Lower leg skin (tissue), 4 donors: Measurements from ENCODE around the gene PTPRB. TPM values are rescaled to one million over a fixed set of nuclear protein-coding genes. Genes with fewer than 3 reads are reported as not detected.

Experiments
- DNase-seq, 2 donors: peaks; one replicate each; pipeline ENCODE4 v3.0.0-alpha.2; 2019; ENCODE audit warnings: low spot score in 2 of 2
- H3K4me3 ChIP-seq: fragments of 200-600 bp; sonication (generic); 2 replicates; pipeline ENCODE4 v1.5.1; 2017; ENCODE audit warnings: mild to moderate bottlenecking, low read depth; ENCODE audit not compliant: poor library complexity, severe bottlenecking
- CTCF ChIP-seq, 3 donors: fragments of 450-650 bp; IDR thresholded peaks; one replicate each; pipeline ENCODE4 v1.5.1; 2016; ENCODE audit warnings: antibody characterized with exemption in 3 of 3, mild to moderate bottlenecking in 3 of 3, moderate library complexity in 2 of 3
- POLR2A ChIP-seq, 2 donors: fragments of 450-650 bp; IDR thresholded peaks; one replicate each; pipeline ENCODE4 v1.6.1; 2016 to 2017; ENCODE audit warnings: antibody characterized with exemption in 2 of 2, mild to moderate bottlenecking in 1 of 2, moderate library complexity in 1 of 2
- WGBS, 2 donors: methylation state at CpG; one replicate each; pipeline ENCODE4 v1.1.5; 2018; 5-methylcytosine and 5-hydroxymethylcytosine counted together
- intact Hi-C: fragments of 100-400 bp; cut with DNase I; formaldehyde crosslinking; loops from one replicate; pipeline ENCODE4 v1.15.0; 2023; ENCODE audit warnings: low total_unique reads
- total RNA-seq, 4 donors: library from RNA; depleted of rRNA; stranded (reverse); fragments of >200 nt; gene quantifications; one replicate each; pipeline ENCODE4 v1.1.0, GENCODE V29; 2016

Gene PTPRB
- total RNA-seq, 4 donors from 2014 or later = 2.9 to 12.1 (median 6.1) TPM

- no peak for DNase-seq
- intact Hi-C loops = no loop called here
- no peak for TF ChIP-seq CTCF (IDR thresholded peaks at IDR 0.05)
- TF ChIP-seq POLR2A (IDR thresholded peaks at IDR 0.05) = no peak
- H3K4me3 ChIP-seq = no peak overlapping the region
Observed at GRCh38 chr12:70607107-70607506, 30.1 kb downstream of the PTPRB start.

DNA sequence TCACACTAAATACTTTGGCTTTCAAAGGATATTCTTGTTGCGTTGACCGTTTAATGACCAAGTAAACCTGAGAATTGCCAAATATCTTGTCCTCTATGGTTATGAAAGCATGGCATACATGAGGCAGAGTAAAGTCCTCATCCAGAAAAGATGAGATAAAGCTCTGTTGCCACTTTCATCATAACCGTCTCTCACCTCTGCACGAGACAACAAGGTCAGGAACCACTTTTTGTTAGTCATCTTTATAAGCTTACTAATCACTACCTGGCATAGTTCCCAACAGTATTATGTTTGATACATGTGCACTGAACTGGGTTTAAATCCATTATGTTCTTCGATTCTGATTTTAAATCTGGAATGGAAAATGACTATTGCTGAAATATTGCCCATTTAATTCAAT is 31.3 kb downstream of the PTPRB start:
- TF ChIP-seq POLR2A (IDR thresholded peaks at IDR 0.05) (no peak), CTCF (IDR thresholded peaks at IDR 0.05) (no peak)
- no peak for DNase-seq
- WGBS, 2 donors = 68 to 72% methylated on average over 5 of the region's 5 CpGs
- no peak overlapping the region for H3K4me3 ChIP-seq
- intact Hi-C loops = no loop called here

DNA sequence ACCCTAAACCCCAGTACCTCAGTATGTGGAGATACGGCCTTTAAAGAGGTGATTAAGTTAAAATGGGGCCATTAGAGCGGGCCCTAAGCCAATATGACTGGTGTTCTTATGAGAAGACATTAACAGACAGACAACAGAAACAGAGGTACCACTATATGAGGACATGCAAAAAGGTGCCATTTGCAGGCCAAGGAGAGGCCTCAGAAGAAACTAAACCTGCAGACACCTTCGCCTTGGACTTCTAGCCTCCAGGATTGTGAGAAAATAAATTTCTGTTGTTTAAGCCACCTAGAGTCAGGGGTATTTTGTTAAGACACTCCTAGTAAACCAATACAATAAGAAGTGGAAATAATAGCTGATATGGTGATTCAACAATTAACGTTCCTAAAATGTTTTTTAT is 32.6 kb downstream of the PTPRB start:
- TF ChIP-seq CTCF (IDR thresholded peaks at IDR 0.05) (no peak), POLR2A (IDR thresholded peaks at IDR 0.05) (no peak)
- no peak for DNase-seq
- intact Hi-C loops = no loop called here
- WGBS, 2 donors = 92% methylated on average over 4 of the region's 4 CpGs
- H3K4me3 ChIP-seq = no peak overlapping the region

DNA sequence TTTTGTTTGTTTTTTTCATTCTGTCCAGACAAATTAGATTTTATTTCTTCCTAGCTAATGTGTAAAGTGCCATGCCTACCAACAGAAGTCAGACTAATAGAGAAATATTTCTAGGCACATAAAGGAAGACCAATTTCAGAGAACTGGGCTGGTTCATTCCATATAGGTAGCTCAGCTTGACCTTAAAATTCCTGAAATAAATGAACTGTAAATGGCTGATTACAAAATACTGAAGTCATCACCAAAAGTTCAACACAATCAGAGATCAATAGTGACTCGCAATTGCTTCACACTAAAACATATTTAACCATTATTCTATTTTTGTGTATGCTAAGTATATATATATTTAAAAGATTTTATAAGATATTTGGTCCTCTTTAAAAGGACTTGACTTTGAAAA is 34.2 kb downstream of the PTPRB start:
- 41 to 84% methylated on average over 1 of the region's 1 CpG for WGBS, 2 donors
- TF ChIP-seq CTCF (IDR thresholded peaks at IDR 0.05) = no peak
- no peak for TF ChIP-seq POLR2A (IDR thresholded peaks at IDR 0.05)
- intact Hi-C loops = no loop called here
- DNase-seq = no peak
- no peak overlapping the region for H3K4me3 ChIP-seq

DNA sequence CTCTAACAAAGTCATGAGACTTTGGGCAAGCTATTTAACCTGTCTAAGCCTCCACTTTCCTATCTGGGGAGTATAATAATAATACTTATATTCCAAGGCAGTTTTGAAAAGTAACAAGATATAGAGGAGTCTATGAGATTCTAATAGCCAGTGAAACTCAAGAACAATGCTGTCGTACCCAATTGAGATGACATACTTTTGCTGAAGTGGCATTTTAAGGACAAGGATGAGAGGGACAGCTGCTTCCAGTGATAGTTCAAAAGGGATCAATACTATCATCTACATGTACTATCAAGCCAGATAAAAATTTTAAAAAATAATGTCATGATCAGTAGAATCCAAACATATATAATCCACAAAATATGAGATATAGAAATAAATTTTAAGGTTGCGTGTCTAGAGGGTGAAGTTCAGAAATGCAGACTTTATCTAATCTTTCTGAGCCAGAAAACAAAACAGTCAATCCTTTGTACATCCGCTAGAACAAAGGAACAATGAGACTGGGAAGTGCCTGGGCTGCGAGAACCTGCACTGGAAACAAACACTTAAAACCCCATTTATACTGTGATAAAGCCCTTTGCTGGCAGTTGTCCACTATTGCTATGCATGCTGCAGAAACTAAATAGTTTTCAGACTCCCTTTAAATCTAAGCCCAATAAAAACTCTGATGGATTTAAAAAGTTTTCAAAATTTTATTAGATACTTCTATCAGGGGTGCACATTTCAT is 38.6 kb downstream of the PTPRB start:
- 68 to 73% methylated on average over 4 of the region's 4 CpGs for WGBS, 2 donors
- DNase-seq = no peak
- TF ChIP-seq POLR2A (IDR thresholded peaks at IDR 0.05) (no peak), CTCF (IDR thresholded peaks at IDR 0.05) (no peak)
- intact Hi-C loops = loop anchor here (10.0 kb wide), 1 partner anchor 116 kb away; no protein-coding TSS in a partner anchor
- H3K4me3 ChIP-seq = no peak overlapping the region

GRCh38 chr12:70592664-70593063 is 44.6 kb downstream of the PTPRB start:
- intact Hi-C loops = loop anchor here (10.0 kb wide), 1 partner anchor 122 kb away; no protein-coding TSS in a partner anchor
- 93 to 97% methylated on average over 2 of the region's 2 CpGs for WGBS, 2 donors
- TF ChIP-seq CTCF (IDR thresholded peaks at IDR 0.05) (no peak), POLR2A (IDR thresholded peaks at IDR 0.05) (no peak)
- no peak overlapping the region for H3K4me3 ChIP-seq
- DNase-seq = no peak
